GM12891 (cell line): ENCODE results near the gene CARD16.

ENCODE experiments used
- POLR2A ChIP-seq: IDR thresholded peaks from 2 replicates; pipeline ENCODE4 v1.6.1; 2011; ENCODE audit warnings: low read depth, low read length, control low read depth
- POLR2AphosphoS5 ChIP-seq: IDR thresholded peaks from 2 replicates; pipeline ENCODE4 v1.6.1; 2011; ENCODE audit warnings: low read depth, low read length, control low read depth
- SPI1 ChIP-seq: IDR thresholded peaks from 2 replicates; pipeline ENCODE4 v1.6.1; 2011; ENCODE audit warnings: low read depth, low read length, control low read depth
- TAF1 ChIP-seq: IDR thresholded peaks from 2 replicates; pipeline ENCODE4 v1.6.1; 2011; ENCODE audit warnings: low read depth, low read length, control low read depth

DNA sequence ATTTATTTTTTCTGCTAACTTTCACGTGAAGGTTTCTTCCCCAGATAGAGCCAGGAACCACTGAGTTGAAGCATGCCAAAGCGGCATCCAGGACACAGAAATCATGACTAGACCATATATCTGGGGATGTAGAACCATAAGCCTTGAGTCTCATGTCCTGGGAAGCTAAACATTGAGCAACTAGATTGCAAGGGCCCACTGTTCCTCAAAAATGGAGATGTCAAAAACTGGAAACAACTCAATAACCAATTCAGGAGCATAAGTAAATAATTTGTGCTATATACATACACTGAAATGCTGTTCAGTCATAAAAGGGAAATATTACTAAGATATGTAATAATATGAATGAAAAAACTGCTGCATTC, 29.0 kb upstream of the CARD16 start:
- TF ChIP-seq POLR2AphosphoS5, result no peak
- no peak for TF ChIP-seq POLR2A
- no peak for TF ChIP-seq TAF1
- no peak for TF ChIP-seq SPI1
